ENCODE data around the gene PDE4B. TPM values are rescaled to one million over a fixed set of nuclear protein-coding genes. Genes with fewer than 3 reads are reported as not detected.

PDE4B gene
- total RNA-seq, 1 donor from 2014 or later, result 6.8 TPM

DNA sequence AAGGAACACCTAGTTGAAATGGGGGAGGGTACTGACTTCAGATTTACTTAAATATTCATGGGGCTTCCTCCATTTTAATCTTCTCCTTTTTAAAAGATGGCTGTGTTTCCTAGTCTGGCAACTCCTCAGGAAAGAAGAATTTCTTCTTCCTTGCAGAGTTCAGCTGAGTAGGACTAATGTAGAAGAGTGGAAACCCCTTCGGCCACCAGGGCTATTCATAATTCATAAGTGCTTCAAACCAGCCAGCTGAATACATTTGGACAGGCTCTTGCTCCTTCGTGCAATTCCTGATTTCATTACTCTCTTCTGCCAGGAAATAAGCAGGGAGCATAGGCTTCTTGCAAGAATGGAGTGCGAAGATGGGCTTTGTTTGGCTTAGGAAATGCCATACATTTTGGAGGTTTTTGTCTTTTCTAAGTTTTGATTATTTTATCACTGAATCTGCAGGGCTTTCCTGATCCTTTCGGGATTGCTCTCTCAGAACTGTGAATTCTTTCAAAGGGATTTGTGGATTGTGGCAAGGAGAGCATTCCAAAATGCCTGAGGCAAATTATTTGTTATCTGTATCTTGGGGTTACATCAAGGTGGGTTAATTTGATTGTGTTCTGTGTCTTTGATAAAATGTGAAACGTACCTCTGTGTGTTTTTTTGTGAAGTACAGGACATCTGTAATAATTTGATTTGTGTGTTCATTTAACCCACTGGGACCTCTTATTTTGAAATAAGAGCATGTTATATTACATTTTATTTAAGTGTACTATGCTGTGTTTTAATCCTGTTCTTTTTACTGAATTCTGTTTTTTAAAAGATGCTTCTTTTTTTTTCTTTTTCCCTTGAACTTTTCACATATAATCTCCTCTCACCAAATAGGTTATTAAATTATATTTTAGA, 561.9 kb downstream of the PDE4B start:
- DNase-seq (ENCODE audit: low spot score), result no peak
- intact Hi-C loops (cut with DNase I), result no loop called here

DNA sequence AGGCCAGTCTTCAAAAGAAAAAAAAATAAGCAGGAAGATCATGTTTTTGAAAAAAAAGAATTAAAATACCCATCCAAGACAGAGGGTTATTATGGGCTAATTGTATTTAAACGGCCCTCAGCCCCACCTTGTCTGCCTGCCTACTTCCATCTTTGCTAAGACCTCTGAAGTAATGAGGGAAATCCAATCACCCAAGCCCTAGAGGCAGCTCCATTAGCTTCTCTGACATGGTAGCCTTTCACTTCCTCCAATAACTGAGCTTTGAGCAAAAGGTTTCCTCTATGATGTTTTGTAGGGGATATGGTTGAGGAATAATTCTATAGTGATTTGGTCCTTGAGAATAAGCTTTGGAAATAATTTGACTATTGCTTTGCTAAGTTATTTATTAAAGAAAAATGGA, 563.1 kb downstream of the PDE4B start:
- intact Hi-C loops (cut with DNase I), result no loop called here
- no peak for DNase-seq (ENCODE audit: low spot score)

DNA sequence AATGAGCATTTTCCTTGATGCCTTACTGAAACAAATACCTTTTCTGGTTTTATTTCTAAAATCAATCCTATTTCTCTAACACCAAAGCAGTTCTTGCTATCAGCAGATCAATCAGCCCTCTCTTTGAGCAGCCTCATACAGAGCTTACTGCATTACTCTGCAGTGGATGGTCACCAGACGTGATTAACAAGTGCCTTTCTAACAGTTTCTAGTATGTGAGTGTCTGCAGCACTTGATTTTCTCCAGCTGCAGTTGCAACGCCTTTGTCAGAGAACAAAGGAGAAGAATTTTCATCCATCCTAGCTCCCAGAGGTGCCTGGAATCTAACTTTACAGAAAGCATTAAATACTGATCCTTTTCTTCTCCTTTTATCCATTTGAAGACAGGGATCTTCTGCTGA, 563.9 kb downstream of the PDE4B start:
- intact Hi-C loops (cut with DNase I), result no loop called here
- DNase-seq (ENCODE audit: low spot score), result no peak

DNA sequence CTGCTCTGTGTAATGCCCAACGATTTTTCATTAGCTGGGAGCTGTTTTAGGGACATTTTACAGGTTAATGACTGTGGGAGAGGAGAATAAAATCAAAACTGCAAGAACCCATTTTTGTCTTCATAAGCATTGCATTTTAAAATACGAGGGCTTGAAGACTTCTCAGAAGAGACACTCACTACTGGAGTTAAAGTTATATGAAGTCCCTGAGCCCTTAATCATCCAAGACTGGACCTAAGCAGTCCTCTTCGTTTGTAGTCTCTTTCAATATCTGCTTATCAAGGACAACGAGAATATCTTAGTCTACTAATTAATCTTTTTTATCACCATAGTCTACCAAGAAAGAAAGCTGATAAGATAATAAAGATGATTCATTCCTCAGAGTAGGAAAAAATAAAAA, 564.3 kb downstream of the PDE4B start:
- no peak for DNase-seq (ENCODE audit: low spot score)
- intact Hi-C loops (cut with DNase I), result no loop called here

DNA sequence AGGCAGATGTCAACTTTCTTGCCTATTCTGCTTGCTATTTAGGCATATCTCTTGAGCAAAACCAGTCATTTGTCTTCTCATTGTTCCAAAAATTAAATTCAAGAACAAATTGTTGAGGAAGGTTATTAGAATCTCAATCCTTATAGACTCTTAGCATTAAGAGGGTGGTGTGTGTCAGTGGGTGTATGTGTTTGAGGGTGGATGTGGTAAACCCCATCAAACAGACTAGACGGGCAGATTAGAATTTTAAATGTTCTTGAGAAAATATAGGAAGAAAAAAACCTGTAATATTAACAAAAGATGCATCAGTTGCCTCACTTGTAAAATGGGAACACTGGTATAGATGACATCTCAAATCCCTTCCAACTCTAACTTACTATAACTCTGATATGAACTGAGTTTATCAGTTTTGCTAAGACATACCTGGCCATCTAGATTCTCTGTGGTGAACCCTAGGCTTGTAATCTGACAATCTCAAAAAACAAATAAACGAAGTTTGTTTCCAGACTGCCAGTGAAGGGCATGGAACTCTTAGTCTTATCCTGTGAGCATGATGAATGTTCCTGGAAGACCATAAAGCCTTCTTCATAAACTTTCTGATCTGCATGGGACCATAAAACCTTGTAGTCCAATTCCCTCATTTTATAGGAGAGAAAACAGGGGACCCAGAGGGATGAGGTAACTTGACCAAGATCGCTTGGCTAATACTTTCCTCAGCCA, 564.9 kb downstream of the PDE4B start:
- no peak for DNase-seq (ENCODE audit: low spot score)
- intact Hi-C loops (cut with DNase I), result no loop called here

DNA sequence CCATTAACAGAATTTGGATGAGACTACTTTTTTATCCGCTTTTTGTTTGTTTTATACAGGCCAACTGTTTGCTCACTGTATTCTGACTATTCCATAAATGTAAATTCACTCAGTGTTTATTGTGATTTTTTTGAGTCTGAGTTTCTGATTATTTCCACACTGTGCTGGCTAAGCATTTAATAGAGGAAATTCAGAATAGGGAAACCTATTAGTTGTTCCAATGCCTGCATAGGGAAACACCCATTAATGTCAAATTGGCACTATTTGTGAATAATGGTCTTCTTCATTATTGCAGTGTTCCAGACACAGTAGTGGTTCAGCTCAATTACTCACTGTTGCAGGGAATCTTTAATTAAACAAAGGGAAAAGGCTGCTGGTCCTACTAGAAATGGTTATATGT, 566.6 kb downstream of the PDE4B start:
- DNase-seq (ENCODE audit: low spot score), result no peak

DNA sequence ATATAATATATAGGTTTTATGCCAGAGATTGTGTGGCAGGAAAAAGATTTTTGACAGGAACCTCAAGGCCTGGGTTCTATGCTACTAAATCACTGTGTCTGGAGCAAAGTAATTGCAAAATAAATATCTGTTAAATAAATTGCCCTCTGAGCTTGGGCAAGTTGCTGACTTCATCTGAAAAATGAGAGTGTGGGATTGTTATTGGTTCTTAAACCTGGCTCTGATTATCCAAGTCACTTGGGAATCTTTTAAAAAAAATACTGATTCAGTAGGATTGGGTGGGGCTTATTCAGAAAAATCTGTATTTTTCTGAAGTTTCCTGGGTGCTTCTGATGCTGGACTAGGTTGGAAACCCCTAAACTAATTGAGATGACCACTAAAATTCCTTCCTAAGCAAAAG, 567.1 kb downstream of the PDE4B start:
- intact Hi-C loops (cut with DNase I), result no loop called here

More for the DNA sequence above, 566.6 kb downstream of the PDE4B start:
- intact Hi-C loops (cut with DNase I), result no loop called here

DNA sequence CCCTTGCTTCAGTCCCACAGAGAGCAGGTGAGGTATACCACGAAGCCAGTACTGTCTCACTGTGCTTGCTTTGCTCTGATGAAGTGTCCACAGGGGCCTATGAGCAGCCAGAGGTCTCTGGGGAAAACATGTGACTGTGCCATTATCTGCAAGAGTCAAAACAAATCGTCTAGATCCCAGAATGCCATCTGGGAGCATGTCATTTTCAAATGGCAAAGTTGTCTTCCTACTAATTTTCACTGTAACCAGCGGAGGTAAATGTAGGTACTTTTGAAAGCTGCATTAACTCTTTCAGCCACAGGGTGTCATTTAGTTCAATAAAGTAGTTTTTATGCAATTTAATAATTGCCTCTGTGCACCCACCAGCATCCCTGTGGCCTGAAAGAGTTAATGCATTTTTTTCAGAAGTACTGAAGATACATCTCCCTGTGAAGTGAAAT, 567.6 kb downstream of the PDE4B start:
- intact Hi-C loops (cut with DNase I), result no loop called here
- DNase-seq (ENCODE audit: low spot score), result no peak

More for the DNA sequence above, 567.1 kb downstream of the PDE4B start:
- DNase-seq (ENCODE audit: low spot score), result no peak

DNA sequence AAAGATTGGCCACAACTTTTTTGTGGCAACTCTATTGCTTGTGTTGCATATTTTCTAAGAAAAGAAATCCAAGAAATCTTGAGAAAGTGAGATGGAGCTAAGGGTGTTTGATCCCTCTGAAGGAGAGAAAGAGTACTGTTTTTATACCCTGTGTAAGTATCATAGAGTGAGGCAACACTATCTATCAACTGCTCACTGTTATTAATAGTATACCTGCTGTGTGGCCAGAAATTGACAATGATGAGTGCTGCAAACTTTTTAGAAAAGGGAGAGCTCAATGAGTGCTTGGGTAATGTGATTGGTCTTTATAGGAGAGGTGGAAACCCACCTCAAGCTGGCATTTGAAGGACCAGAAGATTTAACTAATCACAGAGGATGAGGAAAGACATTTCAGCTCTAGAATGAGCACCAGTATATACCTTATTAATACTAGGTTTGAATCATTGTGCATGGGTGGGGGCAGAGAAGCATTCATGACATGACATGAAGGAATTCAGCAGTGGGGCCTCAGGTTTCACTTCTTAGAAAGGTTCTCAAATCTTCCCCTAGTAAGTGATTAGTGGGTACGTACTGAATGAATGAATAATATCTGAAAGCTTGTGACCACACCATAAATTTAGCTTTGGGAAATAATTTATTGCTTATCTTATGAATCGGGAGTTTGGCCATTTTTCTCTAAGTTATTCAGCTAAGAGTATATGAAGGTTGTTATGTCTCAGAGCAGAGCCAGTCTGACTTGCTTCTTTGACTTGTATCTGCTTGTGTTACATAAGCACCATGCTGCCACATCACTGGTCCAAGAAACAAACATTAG, 572.1 kb downstream of the PDE4B start:
- no peak for DNase-seq (ENCODE audit: low spot score)
- intact Hi-C loops (cut with DNase I), result loop anchor here (5.0 kb wide), 1 partner anchor 38 kb away; no protein-coding TSS in a partner anchor

DNA sequence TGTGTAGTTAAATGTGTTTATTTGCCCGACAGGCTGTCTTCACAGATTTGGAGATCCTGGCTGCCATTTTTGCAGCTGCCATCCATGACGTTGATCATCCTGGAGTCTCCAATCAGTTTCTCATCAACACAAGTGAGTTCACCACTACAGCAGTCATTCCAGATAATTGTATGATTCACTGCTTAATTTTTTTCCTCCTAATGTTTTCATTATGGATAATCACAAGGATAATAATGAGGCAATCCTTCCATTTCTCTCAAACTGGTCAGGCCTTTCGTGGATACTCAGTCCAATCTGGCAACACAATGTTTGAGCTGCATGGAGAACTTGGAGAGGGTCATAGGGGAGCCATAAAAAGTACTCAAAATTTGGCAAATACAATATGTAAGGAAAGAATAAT, 572.9 kb downstream of the PDE4B start:
- intact Hi-C loops (cut with DNase I), result loop anchor here (5.0 kb wide), 1 partner anchor 37 kb away; no protein-coding TSS in a partner anchor

DNA sequence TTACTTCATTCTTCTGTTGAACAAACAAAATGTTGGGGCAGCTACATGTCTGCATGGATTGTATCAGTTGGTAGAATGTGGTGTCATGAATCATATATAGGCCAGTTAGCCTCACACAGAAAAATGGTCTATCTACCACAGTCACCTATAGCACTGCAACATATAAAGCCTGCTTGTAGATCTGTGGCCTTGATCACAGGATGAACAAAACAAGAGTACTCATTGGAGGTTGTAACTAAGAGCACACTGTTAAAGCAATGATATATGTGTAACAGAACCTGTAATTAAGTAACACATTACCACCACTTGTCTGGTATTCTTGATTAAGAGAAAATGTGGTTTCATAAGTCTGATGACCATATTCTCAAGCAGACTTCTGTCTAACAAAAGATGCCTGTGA, 573.9 kb downstream of the PDE4B start:
- no peak for DNase-seq (ENCODE audit: low spot score)
- intact Hi-C loops (cut with DNase I), result loop anchor here (5.0 kb wide), 1 partner anchor 36 kb away; no protein-coding TSS in a partner anchor

More for the DNA sequence above, 572.9 kb downstream of the PDE4B start:
- DNase-seq (ENCODE audit: low spot score), result no peak

DNA sequence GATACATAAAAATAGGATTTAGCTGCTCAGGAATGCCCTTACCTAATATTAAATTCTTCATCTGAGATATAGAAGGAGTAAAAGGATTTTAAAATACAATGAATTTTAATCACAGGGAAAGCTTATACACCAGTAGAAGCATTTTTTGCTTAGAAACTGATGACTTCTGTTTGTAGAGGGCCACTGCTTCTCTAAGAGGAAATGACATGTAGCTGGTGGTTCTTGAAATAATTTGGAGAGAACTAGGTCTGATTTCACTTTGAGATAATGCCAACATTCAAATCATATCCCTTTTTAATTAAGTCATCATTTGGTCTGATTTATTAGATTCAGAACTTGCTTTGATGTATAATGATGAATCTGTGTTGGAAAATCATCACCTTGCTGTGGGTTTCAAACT, 574.7 kb downstream of the PDE4B start:
- no peak for DNase-seq (ENCODE audit: low spot score)
- intact Hi-C loops (cut with DNase I), result loop anchor here (5.0 kb wide), 1 partner anchor 35 kb away; no protein-coding TSS in a partner anchor

DNA sequence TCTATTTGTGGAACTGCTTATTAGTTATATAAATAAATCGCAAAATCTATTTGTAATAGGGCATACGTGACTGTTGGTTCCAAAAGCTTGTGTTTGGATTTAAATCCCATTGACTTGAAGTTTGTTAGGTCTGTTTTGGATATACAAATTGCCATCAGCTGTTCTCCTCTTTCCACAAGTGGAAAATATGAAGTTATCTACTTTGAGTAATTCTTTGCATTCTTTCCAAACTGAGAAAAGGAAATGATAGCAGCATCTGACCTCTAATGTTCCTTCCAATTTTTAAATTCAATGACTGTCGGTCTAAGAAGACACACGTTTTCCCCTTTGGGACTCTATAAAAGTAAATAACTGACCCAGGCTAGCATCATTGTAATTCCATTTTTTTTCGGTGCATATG, 575.6 kb downstream of the PDE4B start:
- intact Hi-C loops (cut with DNase I), result loop anchor here (5.0 kb wide), 1 partner anchor 34 kb away; no protein-coding TSS in a partner anchor
- DNase-seq (ENCODE audit: low spot score), result no peak

DNA sequence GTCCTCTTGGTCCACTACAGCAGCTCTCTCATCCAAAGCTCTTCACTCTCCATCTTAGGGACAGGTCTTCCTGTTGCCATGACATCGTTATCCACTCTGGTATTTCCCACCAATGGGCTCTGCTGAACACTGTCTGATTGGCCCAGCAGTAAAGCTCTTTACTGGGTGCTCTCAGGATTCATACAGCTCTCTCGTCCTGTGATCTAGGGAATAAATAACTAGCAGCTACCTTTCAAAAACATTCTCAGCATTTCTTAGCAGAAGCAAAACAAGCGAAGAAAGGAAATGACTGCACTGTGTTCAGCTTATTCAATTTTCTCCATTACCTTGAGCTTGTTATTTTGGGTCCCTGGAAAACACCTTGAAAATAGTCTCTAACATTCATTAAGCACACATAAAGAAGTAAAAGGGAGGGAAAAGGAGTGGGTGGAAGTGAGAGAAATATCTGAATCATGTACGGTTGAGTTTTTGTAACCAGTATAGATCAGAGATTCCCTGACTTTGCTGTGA, 577.8 kb downstream of the PDE4B start:
- no peak for DNase-seq (ENCODE audit: low spot score)
- intact Hi-C loops (cut with DNase I), result loop anchor here (5.0 kb wide), 1 partner anchor 77 kb away; no protein-coding TSS in a partner anchor

DNA sequence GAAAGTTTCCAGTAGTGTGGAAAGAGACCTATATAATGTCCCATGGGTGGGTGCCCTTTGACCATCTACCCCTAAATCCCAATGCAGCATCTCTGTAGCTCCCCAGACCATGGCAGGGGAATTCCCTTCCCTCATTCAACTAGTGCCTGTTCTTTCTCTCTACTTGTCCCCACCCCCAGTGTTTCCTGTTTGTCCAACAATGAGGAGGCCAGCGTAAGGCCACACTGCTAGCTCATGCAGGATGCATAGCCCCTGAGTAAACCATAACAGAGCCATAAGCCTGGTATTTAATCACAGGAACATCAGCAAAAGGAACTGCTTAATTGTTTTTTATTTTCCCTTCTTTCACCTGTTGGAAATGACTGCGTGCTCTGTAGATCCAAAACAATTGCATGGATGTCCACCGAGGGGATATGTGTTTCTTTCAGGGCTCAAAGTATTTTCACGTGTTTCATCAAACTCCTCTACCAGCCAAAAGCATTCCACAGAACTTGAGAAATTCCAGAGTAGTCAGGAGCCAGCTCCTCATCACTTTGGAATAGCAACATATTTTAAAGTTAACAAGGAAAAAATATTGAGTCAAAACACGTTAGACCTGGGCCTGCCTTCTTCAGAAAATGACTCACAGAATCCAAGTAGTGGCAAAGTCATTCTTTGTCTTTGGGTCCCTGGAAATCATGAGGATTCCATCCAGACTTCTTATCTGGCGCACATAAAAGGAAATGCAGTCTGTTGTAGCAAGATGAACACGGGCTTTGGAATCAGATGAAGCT, 578.7 kb downstream of the PDE4B start:
- intact Hi-C loops (cut with DNase I), result loop anchor here (5.0 kb wide), 1 partner anchor 76 kb away; no protein-coding TSS in a partner anchor
- no peak for DNase-seq (ENCODE audit: low spot score)

DNA sequence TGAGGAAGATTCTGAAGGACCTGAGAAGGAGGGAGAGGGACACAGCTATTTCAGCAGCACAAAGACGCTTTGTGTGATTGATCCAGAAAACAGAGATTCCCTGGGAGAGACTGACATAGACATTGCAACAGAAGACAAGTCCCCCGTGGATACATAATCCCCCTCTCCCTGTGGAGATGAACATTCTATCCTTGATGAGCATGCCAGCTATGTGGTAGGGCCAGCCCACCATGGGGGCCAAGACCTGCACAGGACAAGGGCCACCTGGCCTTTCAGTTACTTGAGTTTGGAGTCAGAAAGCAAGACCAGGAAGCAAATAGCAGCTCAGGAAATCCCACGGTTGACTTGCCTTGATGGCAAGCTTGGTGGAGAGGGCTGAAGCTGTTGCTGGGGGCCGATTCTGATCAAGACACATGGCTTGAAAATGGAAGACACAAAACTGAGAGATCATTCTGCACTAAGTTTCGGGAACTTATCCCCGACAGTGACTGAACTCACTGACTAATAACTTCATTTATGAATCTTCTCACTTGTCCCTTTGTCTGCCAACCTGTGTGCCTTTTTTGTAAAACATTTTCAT, 579.9 kb downstream of the PDE4B start:
- intact Hi-C loops (cut with DNase I), result loop anchor here (5.0 kb wide), 1 partner anchor 75 kb away; no protein-coding TSS in a partner anchor
- DNase-seq (ENCODE audit: low spot score), result no peak

DNA sequence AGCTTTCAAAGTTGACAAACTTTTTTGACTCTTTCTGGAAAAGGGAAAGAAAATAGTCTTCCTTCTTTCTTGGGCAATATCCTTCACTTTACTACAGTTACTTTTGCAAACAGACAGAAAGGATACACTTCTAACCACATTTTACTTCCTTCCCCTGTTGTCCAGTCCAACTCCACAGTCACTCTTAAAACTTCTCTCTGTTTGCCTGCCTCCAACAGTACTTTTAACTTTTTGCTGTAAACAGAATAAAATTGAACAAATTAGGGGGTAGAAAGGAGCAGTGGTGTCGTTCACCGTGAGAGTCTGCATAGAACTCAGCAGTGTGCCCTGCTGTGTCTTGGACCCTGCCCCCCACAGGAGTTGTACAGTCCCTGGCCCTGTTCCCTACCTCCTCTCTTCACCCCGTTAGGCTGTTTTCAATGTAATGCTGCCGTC, 580.5 kb downstream of the PDE4B start:
- DNase-seq (ENCODE audit: low spot score), result no peak
- intact Hi-C loops (cut with DNase I), result loop anchor here (5.0 kb wide), 1 partner anchor 74 kb away; no protein-coding TSS in a partner anchor

DNA sequence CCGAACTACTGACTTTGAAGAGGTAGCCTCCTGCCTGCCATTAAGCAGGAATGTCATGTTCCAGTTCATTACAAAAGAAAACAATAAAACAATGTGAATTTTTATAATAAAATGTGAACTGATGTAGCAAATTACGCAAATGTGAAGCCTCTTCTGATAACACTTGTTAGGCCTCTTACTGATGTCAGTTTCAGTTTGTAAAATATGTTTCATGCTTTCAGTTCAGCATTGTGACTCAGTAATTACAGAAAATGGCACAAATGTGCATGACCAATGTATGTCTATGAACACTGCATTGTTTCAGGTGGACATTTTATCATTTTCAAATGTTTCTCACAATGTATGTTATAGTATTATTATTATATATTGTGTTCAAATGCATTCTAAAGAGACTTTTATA, 581.5 kb downstream of the PDE4B start:
- no peak for DNase-seq (ENCODE audit: low spot score)
- intact Hi-C loops (cut with DNase I), result loop anchor here (5.0 kb wide), 1 partner anchor 73 kb away; no protein-coding TSS in a partner anchor

Measured in cardiac septum (tissue), 1 donor.